SU-DHL-6 (cell line): ENCODE measurements around the gene BOLL.

Experiments
- H2AFZ ChIP-seq: fragments of 200-600 bp; sonication (generic); 2 replicates; pipeline ENCODE4 v1.6.1; 2014; ENCODE audit warnings: low read depth, mild to moderate bottlenecking, moderate library complexity, mixed read lengths, antibody characterized with exemption, low read length; ENCODE audit not compliant: severe bottlenecking
- H3F3A ChIP-seq: fragments of 200-600 bp; shearing (Covaris generic); 2 replicates; pipeline ENCODE4 v1.6.0; 2016; ENCODE audit warnings: antibody characterized with exemption, mild to moderate bottlenecking; ENCODE audit not compliant: insufficient read depth
- H3K27ac ChIP-seq: fragments of 200-600 bp; sonication (generic); 2 replicates; pipeline ENCODE4 v1.5.1; 2016; ENCODE audit warnings: low read depth, mild to moderate bottlenecking, low read length, moderate library complexity, mixed read lengths
- H3K27me3 ChIP-seq: fragments of 200-600 bp; sonication (generic), shearing (Covaris generic); 2 replicates; pipeline ENCODE4 v1.6.0; 2014; ENCODE audit warnings: mild to moderate bottlenecking, low read length
- H3K36me3 ChIP-seq: fragments of 200-600 bp; sonication (generic); 2 replicates; pipeline ENCODE4 v1.6.1; 2014; ENCODE audit warnings: mild to moderate bottlenecking, low read length, mixed read lengths
- H3K4me2 ChIP-seq: fragments of 300-600, 200-600 bp; shearing (Covaris generic), sonication (generic); 2 replicates; pipeline ENCODE4 v1.6.0; 2014; ENCODE audit warnings: low read length, low read depth, mild to moderate bottlenecking; ENCODE audit not compliant: poor library complexity, severe bottlenecking
- H3K4me3 ChIP-seq: fragments of 200-600 bp; sonication (generic); 2 replicates; pipeline ENCODE4 v1.5.1; 2014; ENCODE audit warnings: antibody characterized with exemption, low read length, mild to moderate bottlenecking, mixed read lengths; ENCODE audit not compliant: insufficient read depth, poor library complexity, severe bottlenecking
- H3K79me2 ChIP-seq: fragments of 200-600 bp; sonication (generic); 2 replicates; pipeline ENCODE4 v1.6.1; 2014; ENCODE audit warnings: mild to moderate bottlenecking, low read length, moderate library complexity; ENCODE audit not compliant: insufficient read depth
- H3K9ac ChIP-seq: fragments of 200-600 bp; sonication (generic); 2 replicates; pipeline ENCODE4 v1.7.0; 2014; ENCODE audit warnings: mild to moderate bottlenecking, low read length
- H3K9me2 ChIP-seq: fragments of 200-600 bp; sonication (generic); replicated peaks from 2 replicates; pipeline ENCODE4 v1.6.1; 2014; ENCODE audit warnings: low read length; ENCODE audit not compliant: insufficient read depth
- H3K9me3 ChIP-seq: fragments of 200-600 bp; sonication (generic); 2 replicates; pipeline ENCODE4 v1.6.1; 2014; ENCODE audit warnings: low read length, mixed read lengths; ENCODE audit not compliant: insufficient read depth
- H4K20me1 ChIP-seq: fragments of 200-600 bp; sonication (generic); 2 replicates; pipeline ENCODE4 v1.6.1; 2014; ENCODE audit warnings: low read depth, mild to moderate bottlenecking, antibody characterized with exemption, low read length, moderate library complexity, mixed read lengths
- CTCF ChIP-seq: fragments of 200-600 bp; sonication (generic); IDR thresholded peaks from one replicate; pipeline ENCODE4 v1.5.1; 2017; ENCODE audit warnings: antibody characterized with exemption, mild to moderate bottlenecking, low read length, moderate library complexity; ENCODE audit not compliant: insufficient read depth, poor library complexity, severe bottlenecking
- EZH2phosphoT487 ChIP-seq: fragments of 200-600 bp; sonication (generic), shearing (Covaris generic); conservative IDR thresholded peaks from 2 replicates; pipeline ENCODE4 v1.6.1; 2018; ENCODE audit warnings: mild to moderate bottlenecking, antibody characterized with exemption, low read length, moderate library complexity, mixed read lengths

Gene BOLL

GRCh38 chr2:197795277-197795676 is 10.2 kb upstream of the BOLL start:
- no peak for TF ChIP-seq CTCF
- no peak for TF ChIP-seq EZH2phosphoT487

GRCh38 chr2:197793456-197793855 is 8.3 kb upstream of the BOLL start:
- Histone ChIP-seq H3K9ac (no peak overlapping the region), H3F3A (no peaks in the 10 kb centered on the region), H3K4me2 (no peak overlapping the region), H3K27me3 (no peaks in the 10 kb centered on the region), H3K79me2 (no peaks in the 10 kb centered on the region), H3K9me2 (no peaks in the 10 kb centered on the region), H3K9me3 (no peaks in the 10 kb centered on the region), H4K20me1 (no peaks in the 10 kb centered on the region), H3K27ac (no peak overlapping the region), H2AFZ (no peak overlapping the region), H3K36me3 (no peaks in the 10 kb centered on the region), H3K4me3 (no peak overlapping the region)
- TF ChIP-seq CTCF (no peak), EZH2phosphoT487 (no peak)

More at GRCh38 chr2:197795277-197795676, 10.2 kb upstream of the BOLL start:
- no peak overlapping the region for H2AFZ ChIP-seq
- no peaks in the 10 kb centered on the region for H3K9me2 ChIP-seq
- no peak overlapping the region for H3K9ac ChIP-seq
- no peaks in the 10 kb centered on the region for H3K9me3 ChIP-seq
- H3K4me3 ChIP-seq, result no peak overlapping the region
- H3K4me2 ChIP-seq, result no peak overlapping the region
- H3K27ac ChIP-seq, result no peak overlapping the region
- no peaks in the 10 kb centered on the region for H3K36me3 ChIP-seq
- H3K79me2 ChIP-seq, result no peaks in the 10 kb centered on the region
- no peaks in the 10 kb centered on the region for H3K27me3 ChIP-seq
- H3F3A ChIP-seq, result no peaks in the 10 kb centered on the region
- H4K20me1 ChIP-seq, result no peaks in the 10 kb centered on the region

- Histone ChIP-seq H3K4me2 (no peak overlapping the region), H3K4me3 (no peak overlapping the region), H3F3A (no peaks in the 10 kb centered on the region), H3K9ac (no peak overlapping the region), H3K9me2 (no peaks in the 10 kb centered on the region), H3K27ac (no peak overlapping the region), H3K36me3 (no peaks in the 10 kb centered on the region), H3K79me2 (no peaks in the 10 kb centered on the region), H2AFZ (no peak overlapping the region), H3K9me3 (no peaks in the 10 kb centered on the region), H3K27me3 (no peaks in the 10 kb centered on the region), H4K20me1 (no peaks in the 10 kb centered on the region)
- TF ChIP-seq CTCF (no peak), EZH2phosphoT487 (no peak)
These were observed 1.1 kb upstream of the BOLL start for GRCh38 chr2:197786010-197786877.
